Adipocyte (in vitro differentiated cells): ENCODE data around the gene CLEC18A.
A peak's percentile ranks its signal among the peaks of the same experiment; 100 is the strongest.
"Not testable (repeated sequence)": the region's sequence is repeated elsewhere in the genome, so short reads cannot be mapped to it uniquely, and the experiment has no call there.

ENCODE experiments used
- DNase-seq: peaks from one replicate; pipeline ENCODE4 v3.0.0-alpha.2; 2015; ENCODE audit warnings: low read depth
- H3K27me3 ChIP-seq: replicated peaks from 2 replicates; pipeline ENCODE4 v1.7.0; 2013; ENCODE audit warnings: mild to moderate bottlenecking, low read length, moderate library complexity; ENCODE audit not compliant: control insufficient read depth, insufficient read depth
- H3K36me3 ChIP-seq: 2 replicates; pipeline ENCODE4 v1.7.0; 2013; ENCODE audit warnings: low read length, mild to moderate bottlenecking, moderate library complexity; ENCODE audit not compliant: control insufficient read depth, insufficient read depth, severe bottlenecking
- H3K4me1 ChIP-seq: 2 replicates; pipeline ENCODE4 v1.7.0; 2013; ENCODE audit warnings: mild to moderate bottlenecking, low read length, moderate library complexity; ENCODE audit not compliant: control insufficient read depth, insufficient read depth
- H3K4me3 ChIP-seq: 2 replicates; pipeline ENCODE4 v1.7.0; 2013; ENCODE audit warnings: mild to moderate bottlenecking, low read length, moderate library complexity
- H3K9ac ChIP-seq: 2 replicates; pipeline ENCODE4 v1.7.0; 2013; ENCODE audit warnings: mild to moderate bottlenecking, low read length, moderate library complexity
- H3K9me3 ChIP-seq: 2 replicates; pipeline ENCODE4 v1.7.0; 2013; ENCODE audit warnings: mild to moderate bottlenecking, low read length, moderate library complexity; ENCODE audit not compliant: control insufficient read depth

The CLEC18A gene

DNA sequence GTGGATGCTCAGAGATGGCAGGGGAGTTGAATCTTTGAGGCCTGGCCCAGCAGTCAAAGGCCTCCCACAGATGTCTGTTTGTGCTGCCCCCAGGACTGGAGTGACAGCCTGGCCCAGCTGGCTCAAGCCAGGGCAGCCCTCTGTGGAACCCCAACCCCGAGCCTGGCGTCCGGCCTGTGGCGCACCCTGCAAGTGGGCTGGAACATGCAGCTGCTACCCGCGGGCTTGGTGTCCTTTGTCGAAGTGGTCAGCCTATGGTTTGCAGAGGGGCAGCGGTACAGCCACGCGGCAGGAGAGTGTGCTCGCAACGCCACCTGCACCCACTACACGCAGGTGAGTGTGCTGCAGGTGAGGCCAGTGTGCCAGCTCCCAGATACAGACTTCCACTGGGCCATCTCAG, 3.1 kb downstream of the CLEC18A start:
- not testable (repeated sequence) for H3K36me3 ChIP-seq, H3K4me1 ChIP-seq, H3K4me3 ChIP-seq, H3K27me3 ChIP-seq, DNase-seq, H3K9me3 ChIP-seq, H3K9ac ChIP-seq

DNA sequence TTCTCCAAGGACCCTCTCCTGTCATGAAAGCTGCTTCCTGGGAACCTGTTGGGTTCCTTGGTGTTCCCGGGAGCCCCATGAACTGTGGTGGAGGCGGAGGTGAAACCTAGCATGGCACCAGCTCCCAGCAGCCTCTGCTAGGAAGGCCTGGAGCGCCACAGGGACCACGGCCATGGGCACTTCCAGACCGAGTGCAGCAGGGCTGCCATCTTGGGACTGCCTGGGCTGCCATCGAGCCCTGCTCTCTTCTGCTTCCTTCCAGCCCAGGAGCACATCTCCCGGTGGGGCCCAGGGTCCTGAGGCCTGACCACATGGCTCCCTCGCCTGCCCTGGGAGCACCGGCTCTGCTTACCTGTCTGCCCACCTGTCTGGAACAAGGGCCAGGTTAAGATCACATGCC, 12.2 kb downstream of the CLEC18A start:
- H3K4me1 ChIP-seq, H3K36me3 ChIP-seq, H3K4me3 ChIP-seq, DNase-seq, H3K9ac ChIP-seq, H3K9me3 ChIP-seq, H3K27me3 ChIP-seq: not testable (repeated sequence)

DNA sequence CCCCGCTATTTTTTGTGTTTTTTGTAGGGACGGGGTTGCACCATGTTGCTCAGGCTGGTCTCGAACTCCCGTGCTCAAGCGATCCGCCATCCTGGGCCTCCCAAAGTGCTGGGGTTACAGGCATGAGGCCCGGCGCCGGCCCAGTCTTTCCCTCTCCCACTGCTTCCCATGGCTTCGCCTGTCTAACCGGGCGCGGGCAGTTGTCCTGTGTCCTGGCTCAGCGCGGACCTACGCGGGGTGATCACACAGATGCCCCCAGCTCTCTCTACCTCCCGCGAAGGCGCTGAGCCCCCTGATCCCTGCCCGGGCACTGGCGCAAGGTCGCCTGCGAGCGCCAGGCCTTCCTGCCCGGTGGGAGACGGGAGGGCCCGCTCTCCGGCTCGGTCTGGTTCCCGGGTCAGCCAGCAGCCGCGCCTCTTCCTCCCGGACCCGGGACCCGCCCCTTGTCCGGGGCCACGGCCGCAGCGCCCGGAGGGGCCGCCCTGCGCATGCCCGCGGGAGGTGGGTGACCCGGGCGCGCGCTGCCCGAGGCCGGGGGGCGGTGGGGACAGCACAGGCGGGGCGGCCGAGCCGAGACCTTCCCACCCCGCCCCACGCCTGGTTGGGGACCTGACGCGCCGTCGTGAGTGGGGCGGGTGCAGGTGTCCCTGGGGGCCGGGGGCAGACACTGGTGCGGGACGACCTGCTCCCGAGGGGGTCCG, 14.0 kb downstream of the CLEC18A start:
- not testable (repeated sequence) for H3K9me3 ChIP-seq, H3K4me1 ChIP-seq, H3K36me3 ChIP-seq, DNase-seq, H3K27me3 ChIP-seq
- peak overlapping the region; percentile 72 for H3K9ac ChIP-seq
- H3K4me3 ChIP-seq = peak overlapping the region; percentile 44

DNA sequence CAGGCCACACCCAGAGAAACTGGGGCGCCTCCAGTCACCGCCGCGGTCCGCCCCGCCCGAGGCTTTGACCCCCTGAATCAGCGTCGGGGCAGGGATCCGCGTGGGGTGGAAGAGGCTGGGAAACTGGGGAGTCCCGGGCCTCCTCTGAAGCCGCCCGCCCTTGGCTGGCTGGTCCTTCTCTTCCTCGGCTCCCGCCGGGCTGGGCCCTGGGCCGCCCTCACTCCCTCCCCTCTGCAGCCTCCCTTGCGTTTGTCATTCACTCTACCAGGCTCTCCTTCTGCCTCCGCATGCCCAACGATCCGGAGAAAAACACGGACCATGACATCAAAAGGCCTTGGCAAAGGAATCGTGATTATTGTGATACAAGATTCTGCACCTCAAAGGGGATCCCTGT, 14.5 kb downstream of the CLEC18A start:
- not testable (repeated sequence) for DNase-seq, H3K4me3 ChIP-seq, H3K4me1 ChIP-seq, H3K9ac ChIP-seq, H3K36me3 ChIP-seq, H3K27me3 ChIP-seq, H3K9me3 ChIP-seq

DNA sequence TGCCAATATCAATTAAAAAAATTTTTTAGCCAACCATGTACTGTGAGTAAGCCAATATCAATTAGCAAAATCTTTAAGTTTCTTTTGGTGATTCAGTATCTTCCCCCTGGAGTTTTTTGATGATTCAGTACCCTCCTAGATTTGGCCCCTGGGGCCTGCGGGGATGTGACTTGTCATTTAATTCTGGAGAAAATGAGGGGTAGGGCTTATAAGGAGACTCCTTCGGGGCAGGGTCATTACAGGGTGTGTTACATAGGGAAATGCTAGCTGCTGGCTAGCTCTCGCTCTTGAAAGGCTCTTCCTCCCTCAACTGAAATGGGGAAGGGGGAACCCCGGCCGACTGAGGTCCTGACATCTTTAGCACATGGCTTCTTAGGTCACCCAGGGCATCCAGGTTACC, 16.6 kb downstream of the CLEC18A start:
- H3K4me3 ChIP-seq, H3K9ac ChIP-seq, H3K36me3 ChIP-seq, H3K27me3 ChIP-seq, H3K9me3 ChIP-seq, DNase-seq, H3K4me1 ChIP-seq: not testable (repeated sequence)

DNA sequence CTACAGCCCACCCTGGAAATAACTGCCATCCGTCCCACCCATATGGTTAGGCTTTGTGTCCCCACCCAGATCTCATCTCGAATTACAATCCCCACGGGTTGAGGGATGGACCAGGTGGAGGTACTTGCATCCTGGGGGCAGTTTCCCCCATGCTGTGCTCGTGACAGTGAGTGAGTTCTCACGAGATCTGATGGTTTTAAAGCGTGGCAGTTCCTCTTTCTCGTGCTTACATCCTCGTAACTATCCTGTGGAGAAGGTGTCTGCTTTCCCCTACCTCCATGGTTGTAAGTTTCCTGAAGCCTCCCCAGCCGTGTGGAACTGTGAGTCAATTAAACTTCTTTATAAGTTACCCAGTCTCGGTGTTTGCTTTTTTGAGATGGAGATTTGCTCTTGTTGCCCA, 17.0 kb downstream of the CLEC18A start:
- not testable (repeated sequence) for H3K36me3 ChIP-seq, DNase-seq, H3K9ac ChIP-seq, H3K4me1 ChIP-seq, H3K9me3 ChIP-seq, H3K4me3 ChIP-seq, H3K27me3 ChIP-seq

DNA sequence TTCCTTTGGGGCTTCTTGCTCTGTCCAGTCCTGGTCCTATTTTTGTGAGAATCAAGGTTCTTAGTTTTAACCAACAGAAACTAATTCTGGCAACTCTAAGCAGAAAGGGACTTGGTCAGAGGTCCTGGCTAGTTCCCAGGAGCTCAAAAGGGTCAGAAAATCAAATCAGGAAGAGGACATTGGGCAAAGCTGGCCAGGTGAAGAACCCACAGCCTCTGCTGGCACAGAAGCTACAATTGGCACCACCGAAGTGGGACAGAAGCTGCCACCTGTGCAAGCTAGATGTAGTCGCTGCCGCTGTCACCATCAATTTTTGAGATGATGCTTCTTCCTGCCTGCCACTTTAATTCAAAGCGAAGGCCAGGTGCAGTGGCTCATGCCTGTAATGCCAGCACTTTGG, 18.5 kb downstream of the CLEC18A start:
- not testable (repeated sequence) for H3K4me1 ChIP-seq, H3K9ac ChIP-seq, H3K27me3 ChIP-seq, H3K9me3 ChIP-seq, H3K4me3 ChIP-seq, DNase-seq, H3K36me3 ChIP-seq

DNA sequence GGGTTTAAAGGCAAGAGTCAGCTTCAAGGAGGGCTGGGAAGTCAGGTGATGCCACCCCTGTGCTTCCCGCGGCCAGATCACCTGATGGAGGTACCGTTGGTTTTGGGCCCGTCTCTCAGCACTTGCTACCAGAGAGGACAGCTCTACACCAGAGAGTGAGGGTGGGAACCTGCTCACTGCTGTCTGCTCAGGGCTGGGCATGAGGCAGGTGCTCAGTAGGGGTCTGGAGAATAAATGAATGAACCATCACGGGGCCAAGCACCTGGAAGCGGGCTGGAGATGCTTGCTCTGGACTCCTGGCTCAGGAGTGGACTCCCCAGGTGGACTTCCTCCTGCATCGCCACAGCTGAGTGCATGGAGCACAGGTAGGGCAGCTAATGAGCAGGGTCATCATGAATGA, 21.0 kb downstream of the CLEC18A start:
- H3K9me3 ChIP-seq, H3K9ac ChIP-seq, DNase-seq, H3K27me3 ChIP-seq, H3K4me3 ChIP-seq, H3K36me3 ChIP-seq, H3K4me1 ChIP-seq: not testable (repeated sequence)

DNA sequence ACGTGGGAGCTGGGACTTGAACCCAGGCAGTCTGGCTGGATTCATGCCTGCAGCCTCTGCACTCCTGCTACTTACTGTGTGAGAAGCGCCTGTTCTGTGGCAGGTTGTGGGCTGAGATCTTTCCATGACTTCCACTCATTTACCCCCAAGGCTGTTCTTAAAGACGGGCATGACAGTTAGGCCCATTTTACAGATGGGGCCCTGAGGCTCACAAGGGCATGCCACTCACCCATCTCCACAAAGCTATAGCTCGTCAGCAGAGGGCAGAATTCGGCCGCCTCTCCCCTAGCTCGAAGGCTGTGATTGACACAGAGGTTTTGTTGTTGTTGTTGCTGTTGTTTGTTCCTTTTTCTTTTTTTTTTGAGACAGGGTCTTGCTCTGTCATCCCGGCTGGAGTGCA, 21.8 kb downstream of the CLEC18A start:
- H3K4me1 ChIP-seq, DNase-seq, H3K4me3 ChIP-seq, H3K36me3 ChIP-seq, H3K27me3 ChIP-seq, H3K9ac ChIP-seq, H3K9me3 ChIP-seq: not testable (repeated sequence)

DNA sequence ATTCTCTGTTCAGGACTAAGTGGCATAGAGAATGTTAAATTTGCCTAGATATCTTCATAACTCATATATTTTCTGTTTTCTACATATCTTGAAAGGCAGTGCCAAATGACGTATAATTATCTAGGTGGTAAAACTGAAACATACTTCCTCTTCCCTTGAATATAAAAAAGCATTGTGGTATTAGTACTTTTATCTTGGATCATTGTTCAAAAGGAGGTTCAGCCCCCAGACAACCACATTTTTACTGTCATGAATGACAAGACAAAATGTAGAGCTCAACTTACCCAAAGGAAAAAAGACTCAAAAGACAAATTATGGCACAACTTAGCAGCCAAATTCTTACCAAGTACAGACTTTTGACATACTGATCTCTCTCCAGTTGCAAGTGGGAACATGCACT, 34.1 kb downstream of the CLEC18A start:
- not testable (repeated sequence) for H3K9ac ChIP-seq, H3K9me3 ChIP-seq, H3K4me1 ChIP-seq, DNase-seq, H3K4me3 ChIP-seq, H3K36me3 ChIP-seq, H3K27me3 ChIP-seq

DNA sequence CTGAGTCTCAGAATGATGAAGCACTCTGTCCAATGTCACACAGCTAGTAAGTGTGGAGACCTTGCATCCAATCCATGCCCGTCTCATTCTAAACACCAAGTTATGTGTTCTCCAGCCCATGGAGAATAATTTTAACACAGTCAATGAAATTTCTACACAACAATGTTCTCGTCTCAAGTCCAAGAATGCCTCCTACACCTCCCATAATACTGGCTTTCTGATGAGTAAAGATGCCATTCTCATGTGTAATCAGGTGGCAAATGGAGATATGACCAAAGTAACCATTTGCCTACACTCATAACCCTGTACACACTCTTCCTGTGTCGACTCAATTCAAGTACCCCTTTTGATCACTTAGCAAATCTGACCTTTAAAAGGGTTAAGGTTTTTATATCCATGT, 46.8 kb downstream of the CLEC18A start:
- H3K36me3 ChIP-seq, H3K27me3 ChIP-seq, H3K9ac ChIP-seq, H3K4me3 ChIP-seq, H3K4me1 ChIP-seq, H3K9me3 ChIP-seq: not testable (repeated sequence)
- peak; percentile 19 for DNase-seq

DNA sequence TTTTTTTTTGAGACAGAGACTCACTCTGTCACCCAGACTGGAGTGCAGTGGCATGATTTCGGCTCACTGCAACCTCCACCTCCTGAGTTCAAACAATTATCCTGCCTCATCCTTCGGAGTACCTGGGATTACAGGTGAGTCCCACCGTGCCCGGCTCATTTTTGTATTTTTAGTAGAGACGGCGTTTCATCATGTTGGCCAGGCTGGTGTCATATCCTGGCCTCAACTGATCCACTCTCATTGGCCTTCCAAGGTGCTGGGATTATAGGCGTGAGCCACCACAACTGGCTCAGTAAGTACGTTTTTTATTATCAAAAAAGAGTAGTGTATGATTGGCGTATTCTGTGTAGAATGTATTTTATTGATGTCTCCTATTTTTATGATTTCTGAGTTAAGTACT, 48.7 kb downstream of the CLEC18A start:
- not testable (repeated sequence) for H3K9ac ChIP-seq, H3K9me3 ChIP-seq, H3K27me3 ChIP-seq, H3K4me1 ChIP-seq, H3K36me3 ChIP-seq, DNase-seq, H3K4me3 ChIP-seq
